ENCODE measurements around the gene TMEFF1. TPM values are rescaled to one million over a fixed set of nuclear protein-coding genes. Genes with fewer than 3 reads are reported as not detected.

The TMEFF1 gene
- total and polyA plus RNA-seq, 12 donors: 0.14 to 1.8 (median 0.24) TPM; not detected in 8

DNA sequence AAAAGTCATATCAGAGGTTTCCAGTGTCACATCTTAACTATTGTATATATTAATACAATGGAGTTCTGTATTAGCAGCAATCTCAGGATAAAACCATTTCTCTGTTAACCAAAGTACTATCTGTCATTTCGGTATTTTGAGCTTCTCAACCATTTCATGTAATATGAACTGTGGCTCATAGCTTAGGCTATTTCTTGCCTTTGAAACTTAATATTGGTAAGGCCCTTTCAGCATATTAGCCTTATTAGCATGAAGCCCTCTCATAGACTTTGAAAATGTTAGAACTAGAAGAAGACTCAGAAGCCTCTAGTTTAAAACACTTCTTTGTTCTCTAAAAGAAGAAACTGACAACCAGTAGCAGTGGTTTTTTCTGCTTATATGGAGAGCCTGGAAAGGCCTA is 105.7 kb downstream of the TMEFF1 start:
- TF ChIP-seq, protein P1, sequence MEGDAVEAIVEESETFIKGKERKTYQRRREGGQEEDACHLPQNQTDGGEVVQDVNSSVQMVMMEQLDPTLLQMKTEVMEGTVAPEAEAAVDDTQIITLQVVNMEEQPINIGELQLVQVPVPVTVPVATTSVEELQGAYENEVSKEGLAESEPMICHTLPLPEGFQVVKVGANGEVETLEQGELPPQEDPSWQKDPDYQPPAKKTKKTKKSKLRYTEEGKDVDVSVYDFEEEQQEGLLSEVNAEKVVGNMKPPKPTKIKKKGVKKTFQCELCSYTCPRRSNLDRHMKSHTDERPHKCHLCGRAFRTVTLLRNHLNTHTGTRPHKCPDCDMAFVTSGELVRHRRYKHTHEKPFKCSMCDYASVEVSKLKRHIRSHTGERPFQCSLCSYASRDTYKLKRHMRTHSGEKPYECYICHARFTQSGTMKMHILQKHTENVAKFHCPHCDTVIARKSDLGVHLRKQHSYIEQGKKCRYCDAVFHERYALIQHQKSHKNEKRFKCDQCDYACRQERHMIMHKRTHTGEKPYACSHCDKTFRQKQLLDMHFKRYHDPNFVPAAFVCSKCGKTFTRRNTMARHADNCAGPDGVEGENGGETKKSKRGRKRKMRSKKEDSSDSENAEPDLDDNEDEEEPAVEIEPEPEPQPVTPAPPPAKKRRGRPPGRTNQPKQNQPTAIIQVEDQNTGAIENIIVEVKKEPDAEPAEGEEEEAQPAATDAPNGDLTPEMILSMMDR (IDR thresholded peaks at IDR 0.05): no peak
- TF ChIP-seq POLR2A (IDR thresholded peaks at IDR 0.05): no peak
- H3K36me3 ChIP-seq (replicated peaks in 1 of 2): no peaks in the 10 kb centered on the region
- H3K4me1 ChIP-seq (replicated peaks in 1 of 2): no peaks in the 10 kb centered on the region
- 91 to 98% (median 96%) methylated on average over 1 of the region's 1 CpG for WGBS, 4 donors
- H3K27ac ChIP-seq: no peak overlapping the region
- H3K27me3 ChIP-seq: no peaks in the 10 kb centered on the region
- H3K4me3 ChIP-seq: no peak overlapping the region
- intact Hi-C loops (cut with DNase I): no loop called here
- no peaks in the 10 kb centered on the region for H3K9me3 ChIP-seq (replicated peaks in 1 of 3)
- DNase-seq: no peak

- Histone ChIP-seq H3K36me3 (replicated peaks in 1 of 2) (no peaks in the 10 kb centered on the region), H3K9me3 (replicated peaks in 1 of 3) (no peaks in the 10 kb centered on the region), H3K27ac (no peak overlapping the region), H3K4me3 (no peak overlapping the region), H3K27me3 (no peaks in the 10 kb centered on the region), H3K4me1 (replicated peaks in 1 of 2) (no peaks in the 10 kb centered on the region)
- 85 to 95% (median 88%) methylated on average over 2 of the region's 2 CpGs for WGBS, 4 donors
- DNase-seq: no peak
- intact Hi-C loops (cut with DNase I): no loop called here
- no peak for TF ChIP-seq POLR2A (IDR thresholded peaks at IDR 0.05)
- TF ChIP-seq, protein P1 (IDR thresholded peaks at IDR 0.05): no peak
These were observed 106.7 kb downstream of the TMEFF1 start for GRCh38 chr9:100579665-100580064.

DNA sequence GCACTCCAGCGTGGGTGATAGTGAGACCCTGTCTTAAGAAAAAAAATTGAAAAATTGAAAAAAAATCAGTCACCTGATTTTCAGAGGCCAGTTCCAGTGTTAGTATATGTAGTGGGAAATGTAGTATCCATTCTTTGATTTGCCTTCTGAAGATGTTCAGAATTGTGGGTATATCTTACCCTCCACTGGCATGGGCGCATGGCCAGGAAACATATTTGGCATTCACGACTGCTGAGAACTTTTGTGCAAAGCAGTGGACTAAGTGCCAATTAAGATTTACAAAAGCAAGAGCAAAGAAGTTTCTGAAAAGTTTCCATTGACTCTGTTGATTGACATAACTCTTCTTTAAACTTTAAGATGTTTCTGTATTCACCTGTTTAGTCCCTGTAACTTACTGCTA is 107.3 kb downstream of the TMEFF1 start:
- TF ChIP-seq POLR2A (IDR thresholded peaks at IDR 0.05): no peak
- TF ChIP-seq, protein P1 (IDR thresholded peaks at IDR 0.05): no peak
- DNase-seq: no peak
- Histone ChIP-seq H3K4me3 (no peak overlapping the region), H3K27ac (no peak overlapping the region), H3K9me3 (replicated peaks in 1 of 3) (no peaks in the 10 kb centered on the region), H3K36me3 (replicated peaks in 1 of 2) (no peaks in the 10 kb centered on the region), H3K4me1 (replicated peaks in 1 of 2) (no peaks in the 10 kb centered on the region), H3K27me3 (no peaks in the 10 kb centered on the region)
- WGBS, 4 donors: 66 to 81% (median 78%) methylated on average over 3 of the region's 3 CpGs
- intact Hi-C loops (cut with DNase I): no loop called here

- TF ChIP-seq, protein P1 (IDR thresholded peaks at IDR 0.05): no peak
- TF ChIP-seq POLR2A (IDR thresholded peaks at IDR 0.05): no peak
- H3K27ac ChIP-seq: no peak overlapping the region
- H3K9me3 ChIP-seq (replicated peaks in 1 of 3): no peaks in the 10 kb centered on the region
- DNase-seq: no peak
- no peaks in the 10 kb centered on the region for H3K4me1 ChIP-seq (replicated peaks in 1 of 2)
- H3K27me3 ChIP-seq: no peaks in the 10 kb centered on the region
- no peak overlapping the region for H3K4me3 ChIP-seq
- WGBS, 4 donors: 88 to 94% (median 94%) methylated on average over 6 to 7 of the region's 7 CpGs
- H3K36me3 ChIP-seq (replicated peaks in 1 of 2): no peaks in the 10 kb centered on the region
- intact Hi-C loops (cut with DNase I): no loop called here
These were observed 108.1 kb downstream of the TMEFF1 start for GRCh38 chr9:100581081-100581480.
